ENCODE measurements around the gene PEX19.
A peak's percentile ranks its signal among the peaks of the same experiment; 100 is the strongest.
"Not testable (repeated sequence)": the region's sequence is repeated elsewhere in the genome, so short reads cannot be mapped to it uniquely, and the experiment has no call there.

PEX19 gene
- total RNA-seq = 42.8 to 46.0 reads per million in 2 experiments

- DNase-seq (ENCODE audit: low read depth) = peak; percentile 90
Observed at GRCh38 chr1:160284782-160285344, at the start of gene PEX19. Gene PEX19, minus strand, starts transcription at chr1:160285133. Its CDS starts 9 bp downstream, at chr1:160285124.

GRCh38 chr1:160332516-160332915, 47.6 kb upstream of the PEX19 start:
- DNase-seq (ENCODE audit: low read depth) = no peak

GRCh38 chr1:160330119-160330518, 45.2 kb upstream of the PEX19 start:
- no peak for DNase-seq (ENCODE audit: low read depth)

DNA sequence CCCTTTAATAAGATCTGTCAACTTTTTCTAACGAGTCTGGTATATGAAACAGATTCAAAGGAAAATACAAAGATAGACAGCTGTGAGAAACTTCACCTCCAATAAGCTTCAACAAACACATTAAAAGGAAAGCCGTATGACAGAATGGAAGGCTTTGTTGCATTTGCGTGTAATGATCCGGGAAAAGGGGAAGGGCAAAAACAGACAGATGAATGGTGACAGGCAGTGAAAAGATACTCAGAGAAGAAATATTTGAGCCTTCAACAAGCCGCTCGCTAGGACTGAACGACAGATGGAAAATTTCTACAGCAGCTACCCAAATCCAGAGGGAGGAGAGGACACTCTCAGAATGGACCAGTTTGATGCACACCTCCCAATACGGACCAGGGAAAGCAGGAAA, 43.3 kb upstream of the PEX19 start:
- DNase-seq (ENCODE audit: low read depth) = no peak

GRCh38 chr1:160326418-160326817, 41.5 kb upstream of the PEX19 start:
- no peak for DNase-seq (ENCODE audit: low read depth)

- no peak for DNase-seq (ENCODE audit: low read depth)
Observed at GRCh38 chr1:160325252-160325651, 40.3 kb upstream of the PEX19 start.

DNA sequence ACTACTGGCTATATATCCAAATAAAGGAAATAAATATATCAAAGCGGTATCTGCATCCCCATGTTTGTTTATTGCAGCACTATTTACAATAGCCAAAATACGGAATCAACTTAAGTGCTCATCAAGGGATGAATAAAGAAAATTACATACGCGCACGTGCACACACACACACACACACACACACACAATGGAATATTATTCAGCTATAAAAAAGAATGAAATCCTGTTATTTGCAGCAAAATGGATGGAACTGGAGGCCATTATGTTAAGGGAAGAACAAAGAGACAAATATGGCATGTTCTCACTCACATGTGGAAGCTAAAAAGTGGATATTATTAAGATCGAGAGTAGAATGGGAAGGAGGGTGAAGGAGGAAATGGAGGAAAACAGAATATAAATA, 37.9 kb upstream of the PEX19 start:
- no peak for DNase-seq (ENCODE audit: low read depth)

DNA sequence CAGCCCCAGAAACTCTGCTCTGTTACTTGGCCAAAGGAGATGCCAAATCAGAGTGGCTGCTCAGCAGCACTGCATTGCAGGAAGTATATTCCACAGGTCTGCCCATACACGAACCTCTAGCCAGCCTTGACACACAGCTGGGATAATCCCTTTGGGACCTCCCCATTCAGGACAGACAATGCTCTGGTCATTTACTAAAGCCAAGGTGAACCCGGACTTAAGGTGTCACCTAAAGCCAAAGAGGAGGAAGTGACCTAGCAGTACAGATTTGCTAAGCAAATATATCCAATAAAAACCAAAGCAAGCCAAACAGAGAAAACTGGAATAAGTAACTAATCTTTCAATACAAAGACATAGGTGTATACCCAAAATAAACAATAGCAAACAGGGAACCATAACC, 30.4 kb upstream of the PEX19 start:
- DNase-seq (ENCODE audit: low read depth) = no peak

- no peak for DNase-seq (ENCODE audit: low read depth)
Observed at GRCh38 chr1:160309571-160309970, 24.6 kb upstream of the PEX19 start.

- no peak for DNase-seq (ENCODE audit: low read depth)
Observed at GRCh38 chr1:160309185-160309557, 24.2 kb upstream of the PEX19 start.

DNA sequence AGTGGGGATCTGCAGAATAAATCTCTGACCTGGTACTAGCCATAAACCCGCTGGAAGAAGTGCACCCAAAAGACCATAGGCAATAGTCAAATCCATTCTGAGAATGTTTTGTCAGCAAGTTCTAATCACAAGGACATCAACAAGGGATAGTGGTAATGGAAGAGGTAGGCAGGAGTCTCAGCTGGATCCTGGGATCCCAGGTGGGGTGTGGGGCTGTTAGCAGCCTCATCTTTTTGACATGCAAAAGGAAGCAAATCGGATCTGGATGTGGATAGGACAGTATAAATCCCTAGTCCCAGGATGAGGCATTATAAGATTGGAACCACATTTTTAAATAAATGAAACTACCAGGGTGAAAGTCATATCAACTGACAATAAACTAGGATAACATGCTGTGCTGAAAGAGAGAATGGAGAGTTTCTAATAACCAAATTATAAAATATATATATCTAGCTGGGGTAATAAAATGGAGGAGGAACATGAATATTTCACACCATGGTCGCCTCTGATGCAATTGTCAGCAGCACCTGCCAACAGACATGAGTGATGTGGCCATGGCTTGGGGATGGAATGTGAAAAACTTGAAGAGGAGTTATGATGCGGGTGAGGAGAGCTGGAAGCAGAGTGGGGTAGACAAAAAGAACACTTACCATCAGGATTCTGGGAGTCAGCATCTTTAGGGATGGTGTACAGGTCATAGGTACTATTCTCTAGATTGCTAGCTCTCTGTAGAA, 23.7 kb upstream of the PEX19 start:
- DNase-seq (ENCODE audit: low read depth) = no peak

DNA sequence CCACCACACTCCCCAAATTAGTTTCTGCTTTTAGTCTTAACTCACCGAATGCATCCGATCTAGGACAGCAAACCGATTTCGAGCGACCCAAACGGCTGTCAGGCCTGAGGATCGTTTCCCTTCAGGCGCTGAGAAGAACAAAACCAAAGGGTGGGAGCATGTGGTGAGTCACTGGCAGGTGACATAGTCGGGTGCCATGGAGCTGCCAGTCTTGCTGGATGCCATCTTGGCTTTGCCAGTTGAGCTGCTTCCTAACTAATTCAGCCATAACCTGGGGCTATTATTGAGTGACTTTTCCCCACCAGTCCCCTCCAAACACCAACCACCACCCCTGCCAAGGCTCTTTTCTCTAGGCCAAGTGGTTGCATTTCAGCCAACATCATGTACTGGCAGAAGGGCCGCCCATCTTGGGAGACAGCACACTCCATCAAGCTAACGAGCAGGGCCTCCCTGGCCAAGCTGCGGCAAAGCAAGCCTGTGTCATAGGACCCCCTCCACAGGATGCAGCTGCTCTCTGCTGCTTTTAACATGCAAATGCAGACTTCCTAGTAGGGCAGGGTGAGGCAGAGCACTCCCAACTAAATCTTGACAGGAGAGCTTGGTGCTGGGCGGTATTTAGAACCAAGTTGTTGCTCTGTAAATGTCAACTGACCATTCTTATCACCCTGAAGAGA, 22.3 kb upstream of the PEX19 start:
- no peak for DNase-seq (ENCODE audit: low read depth)

GRCh38 chr1:160300173-160300572, 15.2 kb upstream of the PEX19 start:
- DNase-seq (ENCODE audit: low read depth) = no peak

- DNase-seq (ENCODE audit: low read depth) = no peak
Observed at GRCh38 chr1:160296036-160296435, 11.1 kb upstream of the PEX19 start.

DNA sequence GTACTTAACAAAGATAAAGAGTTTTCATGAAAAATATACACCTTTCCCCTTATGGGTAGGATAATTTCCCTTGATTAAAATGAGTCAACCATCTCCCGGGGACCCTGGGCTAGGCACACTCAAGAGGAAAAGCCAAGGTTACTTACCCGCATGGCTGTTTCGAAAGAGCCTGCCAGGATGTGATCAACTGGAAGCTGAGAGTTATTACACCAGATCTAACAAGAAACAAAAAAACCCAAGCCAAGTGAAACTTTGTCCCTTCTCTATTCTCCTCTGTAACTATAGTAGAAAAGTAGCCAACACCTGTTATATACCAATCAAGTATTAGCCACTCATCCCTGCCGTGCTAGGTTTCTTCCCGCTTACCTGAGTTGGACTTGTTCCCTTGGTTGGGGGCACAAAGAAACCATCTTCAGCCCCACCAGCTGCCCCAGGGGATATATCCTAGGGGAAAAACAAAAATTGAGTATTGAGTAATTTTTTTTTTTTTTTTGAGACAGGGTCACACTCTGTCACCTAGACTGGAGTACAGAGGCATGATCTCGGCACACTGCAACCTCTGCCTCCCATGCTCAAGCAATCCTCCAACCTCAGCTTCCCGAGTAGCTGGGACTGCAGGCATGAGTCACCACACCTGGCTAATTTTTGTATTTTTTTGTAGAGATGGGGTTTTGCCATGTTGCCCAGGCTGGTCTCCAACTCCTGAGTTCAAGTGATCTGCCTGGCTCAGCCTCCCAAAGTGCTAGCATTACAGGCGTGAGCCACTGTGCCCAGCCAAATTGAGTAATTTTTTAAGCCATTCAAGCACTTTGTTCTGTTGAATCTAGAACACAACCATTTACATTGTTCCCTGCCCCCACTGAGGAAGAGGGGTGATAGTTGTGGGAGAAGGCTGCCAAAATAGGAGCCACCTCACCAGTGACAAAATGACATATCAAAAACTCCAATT, 8.4 kb upstream of the PEX19 start:
- no peak for DNase-seq (ENCODE audit: low read depth)

DNA sequence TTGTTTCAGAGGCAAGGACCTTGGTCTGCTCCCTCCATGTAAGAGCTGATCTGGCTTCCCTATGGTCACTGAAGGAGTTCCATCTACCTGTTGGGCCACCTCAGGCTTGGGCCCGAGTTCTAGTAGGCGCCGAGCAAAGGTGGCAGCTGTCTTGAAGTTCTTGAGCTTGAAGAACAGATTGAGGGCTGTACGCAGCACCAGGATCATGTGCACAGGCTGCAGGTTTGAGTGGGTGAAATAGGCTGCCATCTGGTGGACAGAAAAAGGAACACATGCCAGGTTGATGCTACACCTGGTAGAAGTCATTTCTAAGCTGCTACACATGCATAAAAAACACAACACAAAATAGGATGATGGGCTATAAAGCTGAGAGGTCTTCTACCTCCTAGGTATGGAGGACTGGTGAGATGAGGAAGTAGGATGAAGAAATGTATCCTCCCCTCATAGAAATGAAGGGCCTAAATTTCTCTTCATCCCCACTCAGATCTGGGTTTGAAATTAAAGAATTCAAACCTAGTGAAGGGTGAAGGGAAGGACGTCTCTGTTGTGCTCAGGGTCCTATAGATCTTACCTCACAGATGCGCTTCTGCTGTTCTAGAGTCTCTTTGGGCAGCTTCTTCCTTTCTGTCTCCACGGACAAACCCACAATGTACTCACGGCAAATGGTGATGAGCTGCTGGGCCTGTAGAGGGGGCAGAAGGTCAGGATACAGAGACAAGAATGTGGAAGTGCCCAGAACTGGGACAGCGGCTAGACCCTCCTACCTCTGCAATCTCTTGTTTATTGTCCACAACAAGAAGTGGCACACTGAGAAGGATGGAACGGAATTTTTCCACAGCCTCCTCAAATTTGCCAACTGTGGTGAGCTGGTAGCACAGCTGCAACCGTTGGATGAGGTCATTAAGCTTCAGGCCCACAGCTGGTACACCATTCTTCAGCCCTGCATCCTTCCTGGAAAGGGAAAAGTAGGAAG, 6.6 kb upstream of the PEX19 start:
- DNase-seq (ENCODE audit: low read depth) = peak; percentile 56

- DNase-seq (ENCODE audit: low read depth) = not testable (repeated sequence)
Observed at GRCh38 chr1:160287769-160288168, 2.8 kb upstream of the PEX19 start.

GRCh38 chr1:160285506-160285905, 573 bp upstream of the PEX19 start:
- DNase-seq (ENCODE audit: low read depth) = no peak

- DNase-seq (ENCODE audit: low read depth) = no peak
Observed at GRCh38 chr1:160284220-160284781, 632 bp downstream of the PEX19 start.

DNA sequence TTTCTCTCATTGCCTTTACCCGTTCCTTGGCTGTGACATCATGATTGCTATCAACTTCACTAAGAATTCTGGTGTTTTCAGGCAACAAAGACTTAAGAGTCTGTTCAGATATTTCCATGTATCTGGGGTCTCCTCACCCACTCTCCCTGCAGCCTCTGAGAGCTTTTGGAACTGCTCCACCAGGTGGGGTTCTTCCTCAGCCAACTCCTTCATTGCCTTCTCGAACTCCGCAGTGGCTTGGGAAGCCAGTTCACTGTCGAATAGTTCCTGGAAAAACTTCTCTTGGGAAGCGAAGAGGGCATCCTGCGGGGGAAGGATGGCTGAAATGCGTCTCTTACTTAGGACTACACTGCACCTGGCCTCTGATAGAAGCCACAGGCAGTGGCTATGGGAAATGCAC, 2.1 kb downstream of the PEX19 start:
- DNase-seq (ENCODE audit: low read depth) = no peak

GRCh38 chr1:160277987-160278386, 6.9 kb downstream of the PEX19 start:
- no peak for DNase-seq (ENCODE audit: low read depth)
